AG04449 (cell line): ENCODE results near the gene GZMM.

ENCODE experiments used
- CTCF ChIA-PET: fragments of 350-600 bp; formaldehyde crosslinking; extraction: SDS; loops from one replicate; lab custom pipeline; 2021; ENCODE audit warnings: antibody characterized with exemption; lab: Yijun Ruan, JAX
- POLR2A ChIA-PET: fragments of 400-600, 350-600 bp; formaldehyde crosslinking; extraction: SDS; loops from one replicate; lab custom pipeline; 2020; ENCODE audit warnings: antibody characterized with exemption, inconsistent platforms; lab: Yijun Ruan, JAX
- DNase-seq: peaks from one replicate; pipeline ENCODE4 v3.0.0-alpha.2; 2010; ENCODE audit warnings: low read depth, low spot score
- H3K4me3 ChIP-seq: 2 replicates; pipeline ENCODE4 v1.5.1; 2011; ENCODE audit warnings: low read depth, mild to moderate bottlenecking, control low read depth, low read length
- CTCF ChIP-seq: IDR thresholded peaks from one replicate; pipeline ENCODE4 v1.5.1; 2011; ENCODE audit warnings: mild to moderate bottlenecking, moderate library complexity, low read length, control low read depth, inconsistent platforms; ENCODE audit not compliant: insufficient read depth; ENCODE audit errors: missing control alignments

Gene GZMM

GRCh38 chr19:556611-557382, 12.9 kb downstream of the GZMM start:
- ChIA-PET POLR2A (interaction anchor here (0.8 kb wide), 1 partner anchor 16 kb away, joined by 3 read pairs; the partner anchor contains the start of gene BSG), CTCF (no interaction called here)
- H3K4me3 ChIP-seq, result no peak overlapping the region
- DNase-seq, result no peak
- TF ChIP-seq CTCF, result no peak

GRCh38 chr19:558770-559439, 15.1 kb downstream of the GZMM start:
- POLR2A ChIA-PET, result no interaction called here
- DNase-seq, result no peak
- H3K4me3 ChIP-seq, result no peak overlapping the region
- CTCF ChIA-PET, result interaction anchor here (1.5 kb wide), 1 partner anchor 11 kb away, joined by 3 read pairs; no protein-coding TSS in a partner anchor
- no peak for TF ChIP-seq CTCF

DNA sequence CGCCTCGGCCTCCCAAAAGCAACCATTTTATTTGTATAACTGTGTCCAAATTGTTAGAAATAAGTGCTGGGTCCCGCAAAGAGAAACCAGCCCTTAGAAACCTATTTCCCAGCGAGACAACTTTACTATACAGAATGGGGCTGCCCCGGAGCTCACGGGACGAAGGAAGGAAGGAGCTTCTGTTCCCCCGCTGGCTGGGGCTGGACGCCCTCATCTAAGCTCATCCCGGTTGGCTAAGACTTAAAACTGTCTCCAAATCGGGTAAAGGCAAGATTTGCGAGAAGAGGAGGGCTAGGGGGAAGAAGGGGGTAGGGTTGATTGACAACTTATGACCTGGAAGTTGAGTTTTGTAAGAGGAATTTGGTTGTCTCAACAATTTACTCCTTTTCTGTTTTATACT, 16.3 kb downstream of the GZMM start:
- no peak for TF ChIP-seq CTCF
- H3K4me3 ChIP-seq, result no peak overlapping the region
- DNase-seq, result no peak
- ChIA-PET POLR2A (no interaction called here), CTCF (no interaction called here)

DNA sequence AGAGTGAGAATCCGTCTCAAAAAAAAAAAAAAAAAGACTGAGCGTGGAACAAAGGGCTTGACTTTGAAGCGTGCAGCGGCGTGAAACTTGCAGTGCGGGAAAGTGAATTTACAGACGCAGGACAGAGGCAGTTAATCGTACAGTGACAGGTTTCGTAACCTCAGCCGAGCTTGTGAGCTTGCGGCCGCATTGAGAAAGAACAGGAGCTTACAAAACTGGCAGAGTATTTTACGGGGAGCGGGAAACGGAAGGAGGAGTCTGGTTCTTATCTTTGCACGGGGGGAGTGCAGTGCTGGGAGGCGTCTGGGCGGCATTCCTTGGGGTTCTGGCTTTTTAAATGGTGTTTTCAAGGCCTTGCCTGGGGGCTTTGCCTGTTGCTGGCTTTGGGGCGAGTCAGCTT, 22.6 kb downstream of the GZMM start:
- no peak for DNase-seq
- POLR2A ChIA-PET, result no interaction called here
- CTCF ChIA-PET, result interaction anchor here (1.3 kb wide), 1 partner anchor 18 kb away, joined by 5 read pairs; no protein-coding TSS in a partner anchor
- no peak overlapping the region for H3K4me3 ChIP-seq
- no peak for TF ChIP-seq CTCF

DNA sequence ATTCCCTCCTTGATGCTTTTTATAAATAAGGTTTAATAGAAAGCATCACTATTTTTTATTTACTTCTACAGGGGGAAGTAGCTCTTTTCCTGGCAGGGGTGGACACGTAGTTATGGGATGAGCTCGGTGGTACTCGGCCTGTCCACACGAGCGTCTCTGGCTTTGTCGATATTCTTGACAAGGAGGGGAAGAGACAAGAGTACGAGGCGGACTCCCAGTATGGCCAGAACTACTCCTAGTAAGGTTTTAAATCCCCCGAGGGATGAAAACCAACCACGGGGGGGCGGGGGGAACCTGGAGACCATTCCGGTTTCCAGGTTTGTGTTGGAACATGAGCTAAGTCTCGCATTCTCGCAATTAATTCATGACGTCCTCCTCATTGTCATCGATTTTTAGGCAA, 23.0 kb downstream of the GZMM start:
- ChIA-PET POLR2A (no interaction called here), CTCF (interaction anchor here (1.3 kb wide), 1 partner anchor 18 kb away, joined by 5 read pairs; no protein-coding TSS in a partner anchor)
- no peak overlapping the region for H3K4me3 ChIP-seq

More for the DNA sequence above, 23.0 kb downstream of the GZMM start:
- no peak for TF ChIP-seq CTCF
- DNase-seq, result no peak
